ENCODE data around the gene RPTOR.
"Not testable (repeated sequence)": the region's sequence is repeated elsewhere in the genome, so short reads cannot be mapped to it uniquely, and the experiment has no call there.

- not testable (repeated sequence) for TF ChIP-seq CTCF (optimal IDR thresholded peaks at IDR 0.05 in 1 of 3, IDR thresholded peaks at IDR 0.05 in 1 of 3, conservative IDR thresholded peaks at IDR 0.05 in 1 of 3; ENCODE audit: extremely low read depth in 1 of 3, insufficient read depth in 2 of 3, low read length in 3 of 3); EZH2 (IDR thresholded peaks at IDR 0.05; ENCODE audit: low read length)
These were observed 252.6 kb downstream of the RPTOR start for GRCh38 chr17:80797222-80797621.

All from keratinocyte (primary cell).